ENCODE data around the gene SPTSSB. TPM values are rescaled to one million over a fixed set of nuclear protein-coding genes. Genes with fewer than 3 reads are reported as not detected.

Gene SPTSSB
- total and polyA plus RNA-seq, 2 experiments from 2014 or later, result 5.0 to 6.9 TPM

DNA sequence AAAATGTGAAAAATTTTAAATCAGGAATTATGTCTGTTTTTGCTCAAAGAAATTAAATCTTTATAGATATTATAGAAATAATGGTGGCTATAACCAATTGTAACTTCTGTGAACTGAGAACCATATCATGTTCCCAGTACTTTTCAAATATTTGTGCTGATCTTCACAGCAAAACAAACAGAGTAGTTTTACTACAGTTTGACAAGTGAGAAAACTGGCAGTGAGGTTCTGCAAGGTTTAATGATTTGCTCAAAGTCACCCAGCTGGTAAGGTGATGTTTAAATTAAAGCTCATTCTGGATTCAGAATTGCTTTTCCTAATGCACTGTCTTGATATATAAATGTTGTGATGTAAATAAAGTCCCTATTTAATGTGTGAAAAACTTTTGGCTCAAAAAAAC is 22.0 kb upstream of the SPTSSB start:
- no peak overlapping the region for H3K27ac ChIP-seq
- no peaks in the 10 kb centered on the region for H3K9me2 ChIP-seq (replicated peaks; ENCODE audit: insufficient read depth)
- no peak overlapping the region for H3K4me3 ChIP-seq
- H2AFZ ChIP-seq, result no peak overlapping the region
- no peaks in the 10 kb centered on the region for H3K9me3 ChIP-seq (ENCODE audit: low read depth)
- H3K79me2 ChIP-seq, result no peaks in the 10 kb centered on the region
- H3K4me1 ChIP-seq (ENCODE audit: insufficient read depth), result peaks cover 11% of the 10 kb centered on the region
- no peaks in the 10 kb centered on the region for H4K20me1 ChIP-seq (ENCODE audit: insufficient read depth, poor library complexity, severe bottlenecking)
- TF ChIP-seq, protein P1, sequence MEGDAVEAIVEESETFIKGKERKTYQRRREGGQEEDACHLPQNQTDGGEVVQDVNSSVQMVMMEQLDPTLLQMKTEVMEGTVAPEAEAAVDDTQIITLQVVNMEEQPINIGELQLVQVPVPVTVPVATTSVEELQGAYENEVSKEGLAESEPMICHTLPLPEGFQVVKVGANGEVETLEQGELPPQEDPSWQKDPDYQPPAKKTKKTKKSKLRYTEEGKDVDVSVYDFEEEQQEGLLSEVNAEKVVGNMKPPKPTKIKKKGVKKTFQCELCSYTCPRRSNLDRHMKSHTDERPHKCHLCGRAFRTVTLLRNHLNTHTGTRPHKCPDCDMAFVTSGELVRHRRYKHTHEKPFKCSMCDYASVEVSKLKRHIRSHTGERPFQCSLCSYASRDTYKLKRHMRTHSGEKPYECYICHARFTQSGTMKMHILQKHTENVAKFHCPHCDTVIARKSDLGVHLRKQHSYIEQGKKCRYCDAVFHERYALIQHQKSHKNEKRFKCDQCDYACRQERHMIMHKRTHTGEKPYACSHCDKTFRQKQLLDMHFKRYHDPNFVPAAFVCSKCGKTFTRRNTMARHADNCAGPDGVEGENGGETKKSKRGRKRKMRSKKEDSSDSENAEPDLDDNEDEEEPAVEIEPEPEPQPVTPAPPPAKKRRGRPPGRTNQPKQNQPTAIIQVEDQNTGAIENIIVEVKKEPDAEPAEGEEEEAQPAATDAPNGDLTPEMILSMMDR (IDR thresholded peaks at IDR 0.05; ENCODE audit: poor library complexity), result no peak
- TF ChIP-seq EZH2 (IDR thresholded peaks at IDR 0.05; ENCODE audit: borderline replicate concordance) (no peak), EZH2phosphoT487 (IDR thresholded peaks at IDR 0.05; ENCODE audit: low read depth, severe bottlenecking, unreplicated experiment) (no peak)
- no peaks in the 10 kb centered on the region for H3K36me3 ChIP-seq (replicated peaks; ENCODE audit: insufficient read depth, low read depth)
- no peak overlapping the region for H3K4me2 ChIP-seq
- no peak for DNase-seq (ENCODE audit: low spot score)
- no peaks in the 10 kb centered on the region for H3K27me3 ChIP-seq

DNA sequence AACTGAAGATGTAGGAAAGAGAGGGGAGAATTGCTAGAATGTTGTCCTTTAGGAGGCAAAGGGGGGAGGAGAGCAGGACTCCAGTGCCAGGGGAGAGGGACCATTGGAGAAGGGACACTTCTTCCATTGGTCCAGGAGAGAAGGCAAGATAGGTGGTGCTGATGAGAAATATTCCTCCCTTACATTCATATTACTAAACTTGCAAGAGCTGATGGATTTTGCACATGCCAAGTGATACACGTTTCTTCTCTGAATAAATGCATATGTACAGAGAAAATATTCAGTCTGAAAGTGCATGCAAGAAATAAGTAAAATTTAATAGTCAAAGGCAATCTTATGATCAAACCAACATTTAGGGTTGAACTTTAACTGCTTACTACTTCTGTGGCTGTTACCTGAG is 21.5 kb upstream of the SPTSSB start:
- no peak overlapping the region for H3K27ac ChIP-seq
- H3K79me2 ChIP-seq, result no peaks in the 10 kb centered on the region
- H3K36me3 ChIP-seq (replicated peaks; ENCODE audit: insufficient read depth, low read depth), result no peaks in the 10 kb centered on the region
- no peak overlapping the region for H3K4me3 ChIP-seq
- 79% methylated on average over 1 of the region's 1 CpG for WGBS (ENCODE audit: low lambda C conversion rate, missing lambda C conversion rate)
- H3K4me2 ChIP-seq, result no peak overlapping the region
- no peaks in the 10 kb centered on the region for H3K27me3 ChIP-seq
- H3K9me2 ChIP-seq (replicated peaks; ENCODE audit: insufficient read depth), result no peaks in the 10 kb centered on the region
- peaks cover 11% of the 10 kb centered on the region for H3K4me1 ChIP-seq (ENCODE audit: insufficient read depth)
- no peak overlapping the region for H2AFZ ChIP-seq
- TF ChIP-seq EZH2 (IDR thresholded peaks at IDR 0.05; ENCODE audit: borderline replicate concordance) (no peak), EZH2phosphoT487 (IDR thresholded peaks at IDR 0.05; ENCODE audit: low read depth, severe bottlenecking, unreplicated experiment) (no peak)
- TF ChIP-seq, protein P1 (IDR thresholded peaks at IDR 0.05; ENCODE audit: poor library complexity), result no peak
- no peaks in the 10 kb centered on the region for H3K9me3 ChIP-seq (ENCODE audit: low read depth)
- no peaks in the 10 kb centered on the region for H4K20me1 ChIP-seq (ENCODE audit: insufficient read depth, poor library complexity, severe bottlenecking)
- no peak for DNase-seq (ENCODE audit: low spot score)

DNA sequence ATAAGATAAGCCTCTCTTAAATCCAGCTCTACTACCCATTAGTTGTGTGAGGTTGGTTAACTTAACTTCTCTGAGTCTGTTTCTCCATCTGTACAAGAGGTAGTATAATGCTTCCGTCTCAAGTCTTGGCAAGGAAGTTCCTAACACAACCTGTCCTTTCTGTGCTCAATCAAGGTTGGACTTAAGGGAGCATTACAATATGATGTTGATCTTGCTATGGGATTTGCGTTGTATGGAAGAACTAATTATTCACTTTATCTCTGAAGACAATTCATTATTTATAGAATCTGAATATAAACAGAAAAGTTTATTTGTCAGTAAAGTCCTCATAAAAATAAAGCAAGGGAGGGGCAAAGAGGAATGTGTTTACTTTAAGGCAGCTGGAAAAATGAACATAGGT is 18.9 kb upstream of the SPTSSB start:
- H3K27ac ChIP-seq, result no peak overlapping the region
- H3K79me2 ChIP-seq, result no peaks in the 10 kb centered on the region
- H3K4me1 ChIP-seq (ENCODE audit: insufficient read depth), result peaks cover 21% of the 10 kb centered on the region
- no peak overlapping the region for H3K4me3 ChIP-seq
- no peaks in the 10 kb centered on the region for H4K20me1 ChIP-seq (ENCODE audit: insufficient read depth, poor library complexity, severe bottlenecking)
- no peak overlapping the region for H3K4me2 ChIP-seq
- H2AFZ ChIP-seq, result no peak overlapping the region
- DNase-seq (ENCODE audit: low spot score), result no peak
- no peaks in the 10 kb centered on the region for H3K9me2 ChIP-seq (replicated peaks; ENCODE audit: insufficient read depth)
- H3K27me3 ChIP-seq, result no peaks in the 10 kb centered on the region
- H3K36me3 ChIP-seq (replicated peaks; ENCODE audit: insufficient read depth, low read depth), result no peaks in the 10 kb centered on the region
- TF ChIP-seq EZH2 (IDR thresholded peaks at IDR 0.05; ENCODE audit: borderline replicate concordance) (no peak), EZH2phosphoT487 (IDR thresholded peaks at IDR 0.05; ENCODE audit: low read depth, severe bottlenecking, unreplicated experiment) (no peak)
- TF ChIP-seq, protein P1 (IDR thresholded peaks at IDR 0.05; ENCODE audit: poor library complexity), result no peak
- WGBS (ENCODE audit: low lambda C conversion rate, missing lambda C conversion rate), result 56% methylated on average over 2 of the region's 2 CpGs
- no peaks in the 10 kb centered on the region for H3K9me3 ChIP-seq (ENCODE audit: low read depth)

Data from hepatocyte (in vitro differentiated cells).